WTC11 (cell line): ENCODE measurements around the gene MEGF9. TPM values are rescaled to one million over a fixed set of nuclear protein-coding genes. Genes with fewer than 3 reads are reported as not detected.
A peak's percentile ranks its signal among the peaks of the same experiment; 100 is the strongest.

ENCODE experiments used
- ATAC-seq: fragments of 200-7000 bp; cut with Tn5 transposase; 2 replicates; pipeline ENCODE4 v1.10.0; 2021; ENCODE audit warnings: mild to moderate bottlenecking, moderate library complexity
- CTCF ChIA-PET: fragments of 300-600 bp; sonication (Branson Sonifier 250); formaldehyde crosslinking; loops from one replicate; lab custom pipeline; 2021; ENCODE audit warnings: antibody characterized with exemption; lab: Charles Lee
- POLR2A ChIA-PET: fragments of 350-600 bp; sonication (Branson Sonifier 250); formaldehyde crosslinking; loops from one replicate; lab custom pipeline; 2021; ENCODE audit warnings: antibody characterized with exemption; lab: Charles Lee
- DNase-seq: peaks from one replicate; pipeline ENCODE4 v3.0.0; 2021; ENCODE audit warnings: low spot score
- H3K27ac Mint-ChIP-seq: 2 replicates; pipeline ENCODE4 v1.8.0; 2021; ENCODE audit warnings: mixed read lengths
- H3K27me3 Mint-ChIP-seq: 2 replicates; pipeline ENCODE4 v1.8.0; 2021; ENCODE audit warnings: low read depth, mild to moderate bottlenecking, moderate library complexity, mixed read lengths
- H3K36me3 Mint-ChIP-seq: 2 replicates; pipeline ENCODE4 v1.8.0; 2021; ENCODE audit warnings: mixed read lengths
- H3K4me1 Mint-ChIP-seq: 2 replicates; pipeline ENCODE4 v1.8.0; 2022; ENCODE audit warnings: mixed read lengths
- H3K4me3 Mint-ChIP-seq: 2 replicates; pipeline ENCODE4 v1.8.0; 2021; ENCODE audit warnings: mild to moderate bottlenecking, moderate library complexity, mixed read lengths
- H3K9me3 Mint-ChIP-seq: 2 replicates; pipeline ENCODE4 v1.8.0; 2021; ENCODE audit warnings: mixed read lengths
- CREM ChIP-seq: sonication (generic); formaldehyde crosslinking; IDR thresholded peaks from 2 replicates; pipeline ENCODE4 v1.8.1; 2022; ENCODE audit warnings: mild to moderate bottlenecking, missing genetic modification reagents, moderate library complexity
- EMX1 ChIP-seq: fragments of 250-450 bp; sonication (Bioruptor Pico); IDR thresholded peaks from 2 replicates; pipeline ENCODE4 v1.8.0; 2021; ENCODE audit warnings: mild to moderate bottlenecking
- ESRRA ChIP-seq: sonication (generic); formaldehyde crosslinking; IDR thresholded peaks from 2 replicates; pipeline ENCODE4 v1.8.1; 2022; ENCODE audit warnings: mild to moderate bottlenecking, missing genetic modification reagents, borderline replicate concordance
- FOXK1 ChIP-seq: sonication (generic); formaldehyde crosslinking; IDR thresholded peaks from 2 replicates; pipeline ENCODE4 v1.8.0; 2022; ENCODE audit warnings: mild to moderate bottlenecking, moderate library complexity, missing genetic modification reagents
- FOXP1 ChIP-seq: sonication (generic); formaldehyde crosslinking; IDR thresholded peaks from 2 replicates; pipeline ENCODE4 v1.8.0; 2022; ENCODE audit warnings: missing genetic modification reagents, mild to moderate bottlenecking, moderate library complexity, borderline replicate concordance
- KAT7 ChIP-seq: sonication (generic); formaldehyde crosslinking; IDR thresholded peaks from 2 replicates; pipeline ENCODE4 v1.8.1; 2023; ENCODE audit warnings: missing genetic modification reagents, mild to moderate bottlenecking, borderline replicate concordance
- NFE2L1 ChIP-seq: sonication (generic); formaldehyde crosslinking; IDR thresholded peaks from 2 replicates; pipeline ENCODE4 v1.8.1; 2023; ENCODE audit warnings: missing genetic modification reagents
- NR3C1 ChIP-seq: sonication (generic); formaldehyde crosslinking; conservative IDR thresholded peaks from 2 replicates; pipeline ENCODE4 v1.8.1; 2023; ENCODE audit warnings: low read depth, mild to moderate bottlenecking, missing genetic modification reagents
- OVOL2 ChIP-seq: fragments of 250-450 bp; sonication (Bioruptor Pico); IDR thresholded peaks from 2 replicates; pipeline ENCODE4 v1.9.0; 2021; ENCODE audit warnings: mild to moderate bottlenecking, borderline replicate concordance
- SP1 ChIP-seq: sonication (generic); formaldehyde crosslinking; conservative IDR thresholded peaks from 2 replicates; pipeline ENCODE4 v1.8.1; 2022; ENCODE audit warnings: missing genetic modification reagents
- TEAD1 ChIP-seq: sonication (generic); formaldehyde crosslinking; IDR thresholded peaks from 2 replicates; pipeline ENCODE4 v1.8.0; 2022; ENCODE audit warnings: mild to moderate bottlenecking, missing genetic modification reagents
- total RNA-seq: library from RNA; stranded (reverse); gene quantifications from 3 replicates; pipeline ENCODE4 v1.2.3, GENCODE V29; 2021
- TF ChIP-seq, protein P1 (sequence below): sonication (generic); formaldehyde crosslinking; IDR thresholded peaks from 2 replicates; pipeline ENCODE4 v1.8.1; 2023; ENCODE audit warnings: mild to moderate bottlenecking, missing genetic modification reagents, moderate library complexity
- TF ChIP-seq, protein P2 (sequence below): sonication (generic); formaldehyde crosslinking; IDR thresholded peaks from 2 replicates; pipeline ENCODE4 v1.8.1; 2022; ENCODE audit warnings: low read depth, mild to moderate bottlenecking, moderate library complexity, missing genetic modification reagents, borderline replicate concordance
- TF ChIP-seq, protein P3 (sequence below): fragments of 200-600 bp; IDR thresholded peaks from 2 replicates; pipeline ENCODE4 v1.8.0; 2022; ENCODE audit warnings: antibody characterized with exemption
- TF ChIP-seq, protein P4 (sequence below): sonication (generic); formaldehyde crosslinking; IDR thresholded peaks from 2 replicates; pipeline ENCODE4 v1.8.1; 2022; ENCODE audit warnings: mild to moderate bottlenecking, missing genetic modification reagents, moderate library complexity, borderline replicate concordance
- TF ChIP-seq, protein P5 (sequence below): fragments of 250-450 bp; sonication (Bioruptor Pico); conservative IDR thresholded peaks from 2 replicates; pipeline ENCODE4 v1.9.0; 2021; ENCODE audit warnings: mild to moderate bottlenecking

The MEGF9 gene
- total RNA-seq, 1 experiment from 2014 or later = 0.92 TPM

DNA sequence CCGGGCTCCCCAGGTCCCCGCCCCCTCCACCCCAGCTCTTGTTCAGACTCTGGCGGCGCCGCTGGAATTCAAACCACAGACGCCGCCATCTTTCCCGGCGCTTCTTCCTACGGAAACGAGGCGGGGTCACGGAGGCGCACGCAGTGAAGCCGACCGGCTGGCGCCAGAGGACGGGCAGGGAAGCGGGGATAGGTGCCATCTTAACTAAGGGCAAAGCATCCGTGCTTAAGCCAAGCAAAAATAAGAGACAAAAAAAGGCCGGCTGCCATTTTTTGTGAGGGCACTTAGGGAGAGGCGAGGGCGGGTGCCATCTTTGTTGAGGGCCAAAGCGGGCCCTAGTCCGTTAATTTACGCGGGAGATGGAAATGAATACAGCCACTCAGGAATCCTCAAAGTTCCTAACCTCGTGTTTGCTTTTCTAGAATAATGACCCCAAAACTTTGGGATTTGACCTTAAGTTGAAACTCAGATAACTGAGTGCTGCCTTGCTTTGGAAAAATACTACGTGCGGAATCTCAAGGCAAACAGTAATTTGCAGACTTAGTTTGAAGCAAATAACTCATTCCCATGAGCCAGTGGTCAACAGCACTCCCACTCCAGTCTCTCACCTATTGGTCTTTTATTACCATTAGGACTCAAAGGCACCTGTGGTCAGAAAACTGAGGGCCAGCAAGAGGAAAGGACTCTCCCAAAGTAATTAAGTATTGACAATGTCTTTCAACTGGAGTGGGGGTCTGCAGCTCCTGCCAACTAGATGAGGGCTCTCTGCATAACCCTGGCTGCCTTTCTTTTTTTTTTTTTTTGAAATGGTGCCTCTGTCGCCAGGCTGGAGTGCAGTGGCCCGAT lies 134.0 kb downstream of the MEGF9 start, which contains the start of gene CDK5RAP2 (continued):
- TF ChIP-seq, protein P1, sequence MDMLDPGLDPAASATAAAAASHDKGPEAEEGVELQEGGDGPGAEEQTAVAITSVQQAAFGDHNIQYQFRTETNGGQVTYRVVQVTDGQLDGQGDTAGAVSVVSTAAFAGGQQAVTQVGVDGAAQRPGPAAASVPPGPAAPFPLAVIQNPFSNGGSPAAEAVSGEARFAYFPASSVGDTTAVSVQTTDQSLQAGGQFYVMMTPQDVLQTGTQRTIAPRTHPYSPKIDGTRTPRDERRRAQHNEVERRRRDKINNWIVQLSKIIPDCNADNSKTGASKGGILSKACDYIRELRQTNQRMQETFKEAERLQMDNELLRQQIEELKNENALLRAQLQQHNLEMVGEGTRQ = no peak
- TF ChIP-seq, protein P2, sequence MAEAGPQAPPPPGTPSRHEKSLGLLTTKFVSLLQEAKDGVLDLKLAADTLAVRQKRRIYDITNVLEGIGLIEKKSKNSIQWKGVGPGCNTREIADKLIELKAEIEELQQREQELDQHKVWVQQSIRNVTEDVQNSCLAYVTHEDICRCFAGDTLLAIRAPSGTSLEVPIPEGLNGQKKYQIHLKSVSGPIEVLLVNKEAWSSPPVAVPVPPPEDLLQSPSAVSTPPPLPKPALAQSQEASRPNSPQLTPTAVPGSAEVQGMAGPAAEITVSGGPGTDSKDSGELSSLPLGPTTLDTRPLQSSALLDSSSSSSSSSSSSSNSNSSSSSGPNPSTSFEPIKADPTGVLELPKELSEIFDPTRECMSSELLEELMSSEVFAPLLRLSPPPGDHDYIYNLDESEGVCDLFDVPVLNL (CRISPR knock-in tag) = no peak
- TF ChIP-seq, protein P3, sequence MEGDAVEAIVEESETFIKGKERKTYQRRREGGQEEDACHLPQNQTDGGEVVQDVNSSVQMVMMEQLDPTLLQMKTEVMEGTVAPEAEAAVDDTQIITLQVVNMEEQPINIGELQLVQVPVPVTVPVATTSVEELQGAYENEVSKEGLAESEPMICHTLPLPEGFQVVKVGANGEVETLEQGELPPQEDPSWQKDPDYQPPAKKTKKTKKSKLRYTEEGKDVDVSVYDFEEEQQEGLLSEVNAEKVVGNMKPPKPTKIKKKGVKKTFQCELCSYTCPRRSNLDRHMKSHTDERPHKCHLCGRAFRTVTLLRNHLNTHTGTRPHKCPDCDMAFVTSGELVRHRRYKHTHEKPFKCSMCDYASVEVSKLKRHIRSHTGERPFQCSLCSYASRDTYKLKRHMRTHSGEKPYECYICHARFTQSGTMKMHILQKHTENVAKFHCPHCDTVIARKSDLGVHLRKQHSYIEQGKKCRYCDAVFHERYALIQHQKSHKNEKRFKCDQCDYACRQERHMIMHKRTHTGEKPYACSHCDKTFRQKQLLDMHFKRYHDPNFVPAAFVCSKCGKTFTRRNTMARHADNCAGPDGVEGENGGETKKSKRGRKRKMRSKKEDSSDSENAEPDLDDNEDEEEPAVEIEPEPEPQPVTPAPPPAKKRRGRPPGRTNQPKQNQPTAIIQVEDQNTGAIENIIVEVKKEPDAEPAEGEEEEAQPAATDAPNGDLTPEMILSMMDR = no peak
- 0 out of 2 replicates have a peak, but pooled peaks have one; percentile 49 for TF ChIP-seq TEAD1
- TF ChIP-seq, protein P4, sequence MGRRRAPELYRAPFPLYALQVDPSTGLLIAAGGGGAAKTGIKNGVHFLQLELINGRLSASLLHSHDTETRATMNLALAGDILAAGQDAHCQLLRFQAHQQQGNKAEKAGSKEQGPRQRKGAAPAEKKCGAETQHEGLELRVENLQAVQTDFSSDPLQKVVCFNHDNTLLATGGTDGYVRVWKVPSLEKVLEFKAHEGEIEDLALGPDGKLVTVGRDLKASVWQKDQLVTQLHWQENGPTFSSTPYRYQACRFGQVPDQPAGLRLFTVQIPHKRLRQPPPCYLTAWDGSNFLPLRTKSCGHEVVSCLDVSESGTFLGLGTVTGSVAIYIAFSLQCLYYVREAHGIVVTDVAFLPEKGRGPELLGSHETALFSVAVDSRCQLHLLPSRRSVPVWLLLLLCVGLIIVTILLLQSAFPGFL (CRISPR knock-in tag) = no peak
- TF ChIP-seq CREM = peak; percentile 94
- no peak for TF ChIP-seq OVOL2 (CRISPR knock-in tag)
- TF ChIP-seq NR3C1 (CRISPR knock-in tag) = no peak
- TF ChIP-seq, protein P5, sequence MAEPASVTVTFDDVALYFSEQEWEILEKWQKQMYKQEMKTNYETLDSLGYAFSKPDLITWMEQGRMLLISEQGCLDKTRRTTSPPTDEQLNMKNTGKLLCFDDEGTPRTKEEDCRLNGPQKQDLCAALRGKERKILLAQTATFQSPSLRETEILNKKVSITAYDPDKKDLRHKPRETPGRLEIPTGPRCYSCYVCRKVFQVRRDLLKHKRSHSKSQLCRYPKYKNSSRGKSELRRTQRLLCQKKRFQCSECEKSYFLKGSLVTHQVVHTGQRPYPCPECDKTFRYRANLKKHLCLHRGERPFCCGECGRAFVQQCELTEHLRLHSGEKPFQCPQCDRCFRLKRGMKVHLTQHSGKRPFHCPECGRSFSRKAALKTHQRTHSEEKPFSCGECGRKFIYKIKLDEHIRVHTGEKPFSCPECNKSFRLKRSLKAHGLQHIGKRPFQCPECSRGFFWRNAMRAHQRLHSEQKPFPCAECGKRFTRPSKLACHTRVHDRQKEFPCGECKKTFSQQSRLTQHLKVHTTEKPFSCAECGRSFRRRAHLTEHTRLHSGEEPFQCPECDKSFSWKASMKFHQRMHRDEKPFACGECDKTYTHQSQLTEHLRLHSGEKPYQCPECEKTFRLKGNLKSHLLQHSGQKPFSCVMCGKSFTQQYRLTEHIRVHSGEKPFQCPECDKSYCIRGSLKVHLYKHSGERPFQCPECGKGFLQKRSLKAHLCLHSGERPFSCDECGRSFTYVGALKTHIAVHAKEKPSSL = no peak
- no peak for TF ChIP-seq KAT7 (CRISPR knock-in tag)

DNA sequence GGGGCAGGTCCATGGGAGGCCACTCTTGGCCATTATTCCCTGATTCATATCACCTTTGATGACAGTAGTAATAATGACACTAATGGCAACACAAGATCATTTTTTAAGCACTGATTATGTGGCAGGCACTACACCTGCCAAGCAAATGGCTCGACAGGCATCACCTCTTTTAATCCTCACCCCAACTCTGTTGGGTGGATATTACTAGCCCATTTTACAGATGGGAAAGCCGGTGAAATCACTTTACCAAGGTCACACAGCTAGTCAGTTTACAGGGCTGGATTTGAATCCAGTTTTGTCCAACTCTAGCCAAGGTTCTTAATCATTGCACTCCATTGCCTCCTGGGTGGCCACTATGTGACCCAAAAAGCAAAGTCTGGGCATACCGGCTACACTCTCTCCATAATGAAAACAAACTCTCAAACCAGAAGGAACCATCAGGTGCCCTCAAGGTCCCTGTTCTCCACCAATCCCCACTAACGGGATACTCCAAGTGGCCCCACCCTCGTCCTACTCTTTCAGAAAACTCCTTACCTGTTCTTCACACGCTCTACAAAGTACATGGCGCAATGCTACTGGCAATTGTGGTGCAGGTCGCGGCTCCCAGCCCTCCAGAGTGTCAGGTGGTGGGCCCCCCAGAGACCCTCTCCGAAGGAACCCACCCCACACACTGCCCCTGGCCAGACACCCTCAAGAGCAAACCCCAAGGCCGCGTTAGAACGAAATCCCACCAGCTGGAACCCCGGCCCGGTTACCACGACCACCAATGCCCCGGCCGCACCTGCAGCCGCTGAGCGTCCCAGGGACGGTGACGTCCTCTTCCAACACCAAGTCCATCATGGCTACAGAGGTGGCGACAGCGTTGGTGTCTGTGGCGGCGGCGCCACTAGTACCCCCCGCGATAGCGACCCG lies 134.9 kb downstream of the MEGF9 start:
- POLR2A ChIA-PET = interaction anchor here (0.6 kb wide), 2 partner anchors 45 to 48 kb away, joined by 4 to 5 read pairs; no protein-coding TSS in a partner anchor
- CTCF ChIA-PET = no interaction called here
- Mint-ChIP-seq H3K9me3 (no peaks in the 10 kb centered on the region), H3K36me3 (no peaks in the 10 kb centered on the region), H3K4me3 (peak overlapping the region; percentile 99), H3K4me1 (peaks cover 15% of the 10 kb centered on the region), H3K27me3 (peaks cover 5% of the 10 kb centered on the region), H3K27ac (peak overlapping the region; percentile 88)
- TF ChIP-seq NFE2L1 = 0 out of 2 replicates have a peak, but pooled peaks have one; percentile 39
- TF ChIP-seq EMX1 = no peak
- no peak for TF ChIP-seq SP1 (CRISPR knock-in tag)
- TF ChIP-seq FOXK1 (CRISPR knock-in tag) = peak; percentile 26; the same call in 1 of the 2 replicates
- 0 out of 2 replicates have a peak, but pooled peaks have one; percentile 48 for TF ChIP-seq ESRRA (CRISPR knock-in tag)
- TF ChIP-seq, protein P2 (CRISPR knock-in tag) = 0 out of 2 replicates have a peak, but pooled peaks have one; percentile 47
- TF ChIP-seq FOXP1 = peak; percentile 51; the same call in 1 of the 2 replicates
- no peak for DNase-seq
- peak; percentile 45 for ATAC-seq
